ENCODE results near the gene ANXA6. TPM values are rescaled to one million over a fixed set of nuclear protein-coding genes. Genes with fewer than 3 reads are reported as not detected.

The ANXA6 gene
- total RNA-seq, 1 experiment from 2014 or later: 98.7 TPM

GRCh38 chr5:151083081-151083676 is 74.4 kb downstream of the ANXA6 start:
- Histone ChIP-seq H3K27me3 (ENCODE audit: insufficient read depth, low read length) (no peaks in the 10 kb centered on the region), H3K23me2 (ENCODE audit: insufficient read length, low read depth, low read length, poor library complexity, severe bottlenecking) (peaks cover 5% of the 10 kb centered on the region), H2BK15ac (ENCODE audit: low read depth, low read length) (no peak overlapping the region), H3K56ac (ENCODE audit: insufficient read length, low read depth, low read length) (no peak overlapping the region), H3K79me1 (ENCODE audit: insufficient read depth, low read depth, low read length, poor library complexity, severe bottlenecking) (no peaks in the 10 kb centered on the region), H4K20me1 (ENCODE audit: control insufficient read depth, insufficient read depth, insufficient read length) (no peaks in the 10 kb centered on the region), H3K23ac (ENCODE audit: insufficient read length, low read depth, low read length) (no peak overlapping the region), H4K5ac (ENCODE audit: insufficient read length, low read depth, low read length) (no peak overlapping the region), H2AFZ (ENCODE audit: low read length) (no peak overlapping the region), H3K4ac (ENCODE audit: low read depth, low read length) (no peak overlapping the region), H3K9me3 (ENCODE audit: control insufficient read depth, low read depth, low read length) (no peaks in the 10 kb centered on the region), H3K18ac (ENCODE audit: insufficient read length, low read depth, low read length) (no peak overlapping the region), H3K4me2 (ENCODE audit: insufficient read depth, insufficient read length, low read length) (no peak overlapping the region), H4K8ac (replicated peaks; ENCODE audit: insufficient read length, low read depth, low read length) (no peak overlapping the region), H2BK12ac (ENCODE audit: insufficient read length, low read depth, low read length) (no peak overlapping the region), H3K14ac (ENCODE audit: insufficient read depth, low read length) (no peak overlapping the region), H4K91ac (ENCODE audit: insufficient read length, low read depth, low read length) (no peak overlapping the region), H2AK5ac (ENCODE audit: insufficient read length, low read length) (no peak overlapping the region), H2BK20ac (ENCODE audit: low read depth, low read length, poor library complexity, severe bottlenecking) (no peak overlapping the region), H3T11ph (ENCODE audit: low read length) (no peak overlapping the region), H2BK5ac (ENCODE audit: insufficient read length, low read length) (no peak overlapping the region), H3K27ac (ENCODE audit: insufficient read length, low read depth, low read length) (no peak overlapping the region), H2BK120ac (ENCODE audit: low read depth, low read length, poor library complexity, severe bottlenecking) (no peak overlapping the region), H3K4me1 (ENCODE audit: insufficient read depth, low read length) (no peaks in the 10 kb centered on the region), H3K79me2 (ENCODE audit: insufficient read depth, low read length) (no peaks in the 10 kb centered on the region), H3K9ac (ENCODE audit: extremely low read depth, insufficient read length, low read length) (no peak overlapping the region)
- DNase-seq: no peak
- no peaks in the 10 kb centered on the region for H3K9me3 Mint-ChIP-seq
- H3K27ac Mint-ChIP-seq: no peak overlapping the region
- no CpG with 5 or more reads among the region's 3 CpGs for WGBS (ENCODE audit: extremely low coverage, insufficient read length, low lambda C conversion rate)
- TF ChIP-seq CTCF (conservative IDR thresholded peaks at IDR 0.05): no peak
- peaks cover 25 to 28% of the 10 kb centered on the region in 2 experiments for H3K4me1 Mint-ChIP-seq
- H3K36me3 Mint-ChIP-seq (ENCODE audit: insufficient read depth in 1 of 3, low read depth in 3 of 3): no peaks in the 10 kb centered on the region
- no peak overlapping the region for H3K4me3 Mint-ChIP-seq
- peaks cover 1% of the 10 kb centered on the region for H3K27me3 Mint-ChIP-seq (ENCODE audit: low read depth)
